GM20000 (cell line): ENCODE results near the gene FUT9.

Source experiments
- DNase-seq: peaks from one replicate; pipeline ENCODE4 v3.0.0; 2012; ENCODE audit warnings: low spot score
- CTCF ChIP-seq: IDR thresholded peaks from 2 replicates; pipeline ENCODE4 v1.5.1; 2012; ENCODE audit warnings: mild to moderate bottlenecking, control low read depth; ENCODE audit errors: extremely low read depth, missing control alignments

FUT9 gene

GRCh38 chr6:96142142-96142541, 126.4 kb downstream of the FUT9 start:
- DNase-seq: no peak
- no peak for TF ChIP-seq CTCF

GRCh38 chr6:96150431-96150830, 134.7 kb downstream of the FUT9 start:
- no peak for DNase-seq
- TF ChIP-seq CTCF: no peak

GRCh38 chr6:96151707-96152106, 135.9 kb downstream of the FUT9 start:
- no peak for DNase-seq
- TF ChIP-seq CTCF: no peak

GRCh38 chr6:96152114-96152708, 136.4 kb downstream of the FUT9 start:
- DNase-seq: no peak
- no peak for TF ChIP-seq CTCF

GRCh38 chr6:96153775-96154174, 138.0 kb downstream of the FUT9 start:
- DNase-seq: no peak
- no peak for TF ChIP-seq CTCF

- DNase-seq: no peak
- TF ChIP-seq CTCF: no peak
These were observed 140.7 kb downstream of the FUT9 start for GRCh38 chr6:96156425-96156824.

GRCh38 chr6:96157018-96157565, 141.3 kb downstream of the FUT9 start:
- no peak for TF ChIP-seq CTCF
- peak; percentile 43 for DNase-seq
